HUES64 (cell line): ENCODE results near the gene HOXB2.
"Not testable (repeated sequence)": the region's sequence is repeated elsewhere in the genome, so short reads cannot be mapped to it uniquely, and the experiment has no call there.

Experiments
- H3K27ac ChIP-seq: 2 replicates; pipeline ENCODE4 v1.7.0; 2013; ENCODE audit warnings: low read depth, low read length, inconsistent platforms
- H3K27me3 ChIP-seq: 2 replicates; pipeline ENCODE4 v1.6.1; 2013; ENCODE audit warnings: mild to moderate bottlenecking, low read length; ENCODE audit not compliant: insufficient read depth
- H3K36me3 ChIP-seq: 2 replicates; pipeline ENCODE4 v1.6.1; 2013; ENCODE audit warnings: mild to moderate bottlenecking, low read length; ENCODE audit not compliant: insufficient read depth
- H3K4me1 ChIP-seq: 2 replicates; pipeline ENCODE4 v1.6.1; 2013; ENCODE audit warnings: mild to moderate bottlenecking, low read length, moderate library complexity; ENCODE audit not compliant: insufficient read depth
- H3K4me3 ChIP-seq: 2 replicates; pipeline ENCODE4 v1.5.1; 2013; ENCODE audit warnings: mild to moderate bottlenecking, low read length, moderate library complexity
- H3K9ac ChIP-seq: 2 replicates; pipeline ENCODE4 v1.6.1; 2013; ENCODE audit warnings: mild to moderate bottlenecking, low read depth, low read length
- H3K9me3 ChIP-seq: 2 replicates; pipeline ENCODE4 v1.6.1; 2013; ENCODE audit warnings: low read depth, low read length; ENCODE audit not compliant: insufficient read depth
- WGBS: fragments of 150-250, 120-280 bp; methylation state at CpG from one replicate; pipeline ENCODE4 v1.1.7; 2013; ENCODE audit warnings: missing lambda C conversion rate; 5-methylcytosine and 5-hydroxymethylcytosine counted together

HOXB2 gene

GRCh38 chr17:48542698-48543106 is 2.2 kb downstream of the HOXB2 start:
- no peaks in the 10 kb centered on the region for H3K9me3 ChIP-seq
- H3K27ac ChIP-seq, result no peak overlapping the region
- H3K9ac ChIP-seq, result peak overlapping the region; percentile 42; the same call in 1 of the 2 replicates
- H3K36me3 ChIP-seq, result no peaks in the 10 kb centered on the region
- H3K27me3 ChIP-seq, result peaks cover 96% of the 10 kb centered on the region
- peaks cover 43% of the 10 kb centered on the region for H3K4me1 ChIP-seq
- H3K4me3 ChIP-seq, result peak overlapping the region; percentile 53
- WGBS, result 7% methylated on average over 12 of the region's 12 CpGs

- no peaks in the 10 kb centered on the region for H3K9me3 ChIP-seq
- H3K9ac ChIP-seq, result peak overlapping the region; percentile 26; the same call in 1 of the 2 replicates
- WGBS, result 45% methylated on average over 26 of the region's 27 CpGs
- peaks cover 37% of the 10 kb centered on the region for H3K4me1 ChIP-seq
- no peaks in the 10 kb centered on the region for H3K36me3 ChIP-seq
- peak overlapping the region; percentile 53 for H3K4me3 ChIP-seq
- no peak overlapping the region for H3K27ac ChIP-seq
- H3K27me3 ChIP-seq, result peaks cover 96% of the 10 kb centered on the region
Measured at GRCh38 chr17:48542114-48542656, 2.7 kb downstream of the HOXB2 start.

- H3K4me1 ChIP-seq, result peaks cover 33% of the 10 kb centered on the region
- 44% methylated on average over 35 of the region's 36 CpGs for WGBS
- peaks cover 93% of the 10 kb centered on the region for H3K27me3 ChIP-seq
- no peaks in the 10 kb centered on the region for H3K36me3 ChIP-seq
- H3K9me3 ChIP-seq, result no peaks in the 10 kb centered on the region
- H3K27ac ChIP-seq, result no peak overlapping the region
- H3K9ac ChIP-seq, result peak overlapping the region; percentile 26
- peak overlapping the region; percentile 53 for H3K4me3 ChIP-seq
Measured at GRCh38 chr17:48541577-48542113, 3.3 kb downstream of the HOXB2 start.

- Histone ChIP-seq H3K36me3 (no peaks in the 10 kb centered on the region), H3K9ac (no peak overlapping the region; the same call in 1 of the 2 replicates), H3K9me3 (no peaks in the 10 kb centered on the region), H3K27ac (no peak overlapping the region), H3K4me1 (peaks cover 31% of the 10 kb centered on the region), H3K4me3 (peak overlapping the region; percentile 53), H3K27me3 (peaks cover 93% of the 10 kb centered on the region)
- 68% methylated on average over 11 of the region's 12 CpGs for WGBS
Measured at GRCh38 chr17:48541036-48541576, 3.8 kb downstream of the HOXB2 start.

- no peaks in the 10 kb centered on the region for H3K9me3 ChIP-seq
- H3K27ac ChIP-seq, result no peak overlapping the region
- no peaks in the 10 kb centered on the region for H3K36me3 ChIP-seq
- H3K4me1 ChIP-seq, result peaks cover 27% of the 10 kb centered on the region
- no peak overlapping the region for H3K9ac ChIP-seq
- peaks cover 84% of the 10 kb centered on the region for H3K27me3 ChIP-seq
- H3K4me3 ChIP-seq, result no peak overlapping the region
- WGBS, result 60% methylated on average over 1 of the region's 1 CpG
Measured at GRCh38 chr17:48540213-48540612, 4.7 kb downstream of the HOXB2 start.

- Histone ChIP-seq H3K4me3 (no peak overlapping the region), H3K27ac (no peak overlapping the region), H3K9me3 (no peaks in the 10 kb centered on the region), H3K9ac (no peak overlapping the region), H3K27me3 (peaks cover 79% of the 10 kb centered on the region), H3K4me1 (peaks cover 23% of the 10 kb centered on the region), H3K36me3 (no peaks in the 10 kb centered on the region)
- 90% methylated on average over 4 of the region's 4 CpGs for WGBS
Measured at GRCh38 chr17:48539177-48539576, 5.7 kb downstream of the HOXB2 start.

GRCh38 chr17:48537316-48537715 is 7.6 kb downstream of the HOXB2 start:
- no peak overlapping the region for H3K27ac ChIP-seq
- no peaks in the 10 kb centered on the region for H3K36me3 ChIP-seq
- H3K9me3 ChIP-seq, result no peaks in the 10 kb centered on the region
- H3K27me3 ChIP-seq, result peaks cover 79% of the 10 kb centered on the region
- H3K4me1 ChIP-seq, result peaks cover 14% of the 10 kb centered on the region; the same call in 1 of the 2 replicates
- 100% methylated on average over 2 of the region's 3 CpGs for WGBS
- no peak overlapping the region for H3K4me3 ChIP-seq
- H3K9ac ChIP-seq, result no peak overlapping the region

GRCh38 chr17:48535793-48536559 is 8.9 kb downstream of the HOXB2 start:
- H3K9ac ChIP-seq, H3K9me3 ChIP-seq, H3K27ac ChIP-seq, H3K36me3 ChIP-seq, H3K4me3 ChIP-seq: not testable (repeated sequence)
- Histone ChIP-seq H3K27me3 (peaks cover 79% of the 10 kb centered on the region), H3K4me1 (peaks cover 20% of the 10 kb centered on the region)
- WGBS, result 90% methylated on average over 7 of the region's 9 CpGs

- Histone ChIP-seq H3K9ac (no peak overlapping the region), H3K36me3 (no peaks in the 10 kb centered on the region), H3K4me1 (peaks cover 35% of the 10 kb centered on the region), H3K9me3 (no peaks in the 10 kb centered on the region), H3K27me3 (peaks cover 82% of the 10 kb centered on the region), H3K27ac (no peak overlapping the region), H3K4me3 (no peak overlapping the region)
- 88% methylated on average over 8 of the region's 8 CpGs for WGBS
Measured at GRCh38 chr17:48532261-48532660, 12.6 kb downstream of the HOXB2 start.

- H3K27me3 ChIP-seq, result peaks cover 88% of the 10 kb centered on the region
- no peaks in the 10 kb centered on the region for H3K9me3 ChIP-seq
- H3K9ac ChIP-seq, result no peak within 1 kb of the TSS
- WGBS, result 3% methylated on average over 12 of the region's 15 CpGs
- H3K36me3 ChIP-seq, result no peaks in the 10 kb centered on the region
- peak within 1 kb of the TSS; percentile 37 for H3K4me3 ChIP-seq
- no peak within 1 kb of the TSS for H3K27ac ChIP-seq
- peaks cover 39% of the 10 kb centered on the region for H3K4me1 ChIP-seq
Measured at GRCh38 chr17:48530887-48531272, 14.0 kb downstream of the HOXB2 start, which contains the start of gene HOXB1. Gene HOXB1 (minus strand): TSS chr17:48531011. CDS start chr17:48530904, 107 bp downstream.

GRCh38 chr17:48530208-48530886 is 14.6 kb downstream of the HOXB2 start:
- Histone ChIP-seq H3K4me3 (peak overlapping the region; percentile 37), H3K27ac (no peak overlapping the region), H3K4me1 (peaks cover 39% of the 10 kb centered on the region), H3K27me3 (peaks cover 93% of the 10 kb centered on the region), H3K9me3 (no peaks in the 10 kb centered on the region), H3K9ac (no peak overlapping the region), H3K36me3 (no peaks in the 10 kb centered on the region)
- 20% methylated on average over 37 of the region's 37 CpGs for WGBS
